ENCODE results near the gene THAP4. TPM values are rescaled to one million over a fixed set of nuclear protein-coding genes. Genes with fewer than 3 reads are reported as not detected.

Gene THAP4
- total RNA-seq, 4 donors from 2014 or later, result 46.4 to 56.2 (median 51.2) TPM

DNA sequence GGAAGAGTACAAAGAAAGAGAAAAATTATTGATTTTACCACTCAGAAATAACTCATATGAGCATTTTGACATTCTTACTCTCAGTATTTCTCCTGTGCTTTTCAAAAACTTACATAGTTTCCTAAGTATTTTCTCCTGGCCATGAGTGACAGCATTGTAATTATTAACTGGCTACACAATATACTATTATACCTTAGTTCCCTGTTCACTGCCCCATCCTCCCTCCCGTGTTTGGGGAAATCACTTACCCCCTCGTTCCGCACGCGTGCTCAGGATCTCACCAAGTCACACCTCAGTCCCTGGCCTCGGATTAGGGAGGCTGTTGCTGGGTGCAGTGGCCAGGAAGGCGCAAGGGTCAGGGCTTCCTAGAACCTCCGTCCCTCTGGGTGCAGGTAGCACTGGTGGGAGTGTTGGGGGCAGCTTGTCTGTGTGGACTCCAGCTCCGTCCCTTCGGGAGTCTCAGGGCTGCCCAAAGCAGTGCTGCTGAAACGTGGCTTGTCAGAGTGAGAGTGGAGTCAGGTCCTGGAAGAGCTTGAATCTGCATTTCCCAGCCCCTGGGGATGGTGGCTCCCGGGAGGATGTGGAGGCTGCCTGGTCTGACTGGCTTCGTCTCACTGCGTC, 23.7 kb upstream of the THAP4 start:
- H3K36me3 ChIP-seq, result peaks cover 57% of the 10 kb centered on the region
- WGBS, result 95% methylated on average over 9 of the region's 14 CpGs
- no peaks in the 10 kb centered on the region for H3K27me3 ChIP-seq
- no peak overlapping the region for H3K27ac ChIP-seq
- peaks cover 3% of the 10 kb centered on the region for H3K4me1 ChIP-seq
- no peaks in the 10 kb centered on the region for H3K9me3 ChIP-seq
- no peak for TF ChIP-seq POLR2A (IDR thresholded peaks at IDR 0.05)
- TF ChIP-seq POLR2AphosphoS5 (IDR thresholded peaks at IDR 0.05), result no peak
- no peak for TF ChIP-seq EP300 (IDR thresholded peaks at IDR 0.05)
- TF ChIP-seq, protein P1, sequence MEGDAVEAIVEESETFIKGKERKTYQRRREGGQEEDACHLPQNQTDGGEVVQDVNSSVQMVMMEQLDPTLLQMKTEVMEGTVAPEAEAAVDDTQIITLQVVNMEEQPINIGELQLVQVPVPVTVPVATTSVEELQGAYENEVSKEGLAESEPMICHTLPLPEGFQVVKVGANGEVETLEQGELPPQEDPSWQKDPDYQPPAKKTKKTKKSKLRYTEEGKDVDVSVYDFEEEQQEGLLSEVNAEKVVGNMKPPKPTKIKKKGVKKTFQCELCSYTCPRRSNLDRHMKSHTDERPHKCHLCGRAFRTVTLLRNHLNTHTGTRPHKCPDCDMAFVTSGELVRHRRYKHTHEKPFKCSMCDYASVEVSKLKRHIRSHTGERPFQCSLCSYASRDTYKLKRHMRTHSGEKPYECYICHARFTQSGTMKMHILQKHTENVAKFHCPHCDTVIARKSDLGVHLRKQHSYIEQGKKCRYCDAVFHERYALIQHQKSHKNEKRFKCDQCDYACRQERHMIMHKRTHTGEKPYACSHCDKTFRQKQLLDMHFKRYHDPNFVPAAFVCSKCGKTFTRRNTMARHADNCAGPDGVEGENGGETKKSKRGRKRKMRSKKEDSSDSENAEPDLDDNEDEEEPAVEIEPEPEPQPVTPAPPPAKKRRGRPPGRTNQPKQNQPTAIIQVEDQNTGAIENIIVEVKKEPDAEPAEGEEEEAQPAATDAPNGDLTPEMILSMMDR (IDR thresholded peaks at IDR 0.05), result no peak
- no peak for DNase-seq (ENCODE audit: low spot score in 2 of 2)
- H3K4me3 ChIP-seq, result no peak overlapping the region

DNA sequence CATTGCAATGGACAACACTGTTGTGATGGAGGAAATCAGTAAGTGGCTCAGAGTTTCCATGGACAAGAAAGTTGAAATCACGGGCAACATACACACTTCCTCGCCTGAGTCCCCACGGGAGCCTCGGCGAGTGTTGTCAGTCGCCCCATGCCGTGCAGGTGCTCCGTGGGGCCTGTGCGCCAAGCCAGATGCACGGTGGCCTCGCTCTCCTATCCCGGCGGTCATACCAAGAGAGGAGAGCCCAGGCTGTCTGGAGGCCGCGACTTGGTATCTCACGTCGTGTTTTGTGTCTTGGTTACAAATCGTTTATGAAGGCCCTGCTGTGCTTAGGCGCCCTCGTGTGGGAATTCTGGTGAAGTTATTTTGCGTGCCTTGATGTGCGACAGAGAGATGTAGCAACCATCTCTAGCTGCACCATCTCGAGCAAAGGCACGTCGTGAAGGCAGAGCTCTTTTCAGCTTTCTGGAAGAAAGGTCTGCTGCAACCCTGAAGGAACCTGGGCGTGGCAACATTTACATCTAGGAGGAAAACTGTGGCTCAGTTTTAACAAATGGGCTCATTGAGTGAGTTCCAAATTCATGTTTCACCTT, 22.3 kb upstream of the THAP4 start:
- WGBS, result 36% methylated on average over 17 of the region's 26 CpGs
- no peak for TF ChIP-seq EP300 (IDR thresholded peaks at IDR 0.05)
- TF ChIP-seq, protein P1 (IDR thresholded peaks at IDR 0.05), result peak; percentile 10 to 57
- Histone ChIP-seq H3K27me3 (no peaks in the 10 kb centered on the region), H3K9me3 (no peaks in the 10 kb centered on the region), H3K4me3 (no peak overlapping the region), H3K36me3 (peaks cover 71% of the 10 kb centered on the region), H3K4me1 (no peaks in the 10 kb centered on the region), H3K27ac (no peak overlapping the region)
- no peak for DNase-seq (ENCODE audit: low spot score in 2 of 2)

DNA sequence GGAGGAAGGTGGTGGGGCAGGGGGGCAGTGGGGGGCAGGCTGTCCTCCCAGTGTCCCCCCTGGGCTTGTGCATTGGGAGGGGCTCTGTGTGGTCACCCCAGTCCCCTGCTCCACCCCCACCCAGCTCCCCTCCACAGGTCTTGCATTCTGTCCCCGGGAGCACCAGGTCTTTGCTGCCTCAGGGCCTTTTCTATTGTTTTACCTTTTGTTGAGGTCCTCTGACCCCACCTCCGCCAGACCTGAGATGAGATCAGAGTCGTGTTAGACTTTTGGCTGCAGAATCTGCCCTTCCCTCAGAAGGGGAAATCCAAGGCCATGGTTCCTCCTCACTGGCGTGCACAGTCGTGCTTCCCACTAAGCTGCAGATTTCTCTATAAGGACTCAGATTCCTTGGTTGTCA, 21.3 kb upstream of the THAP4 start:
- H3K36me3 ChIP-seq, result peaks cover 78% of the 10 kb centered on the region
- no peak overlapping the region for H3K4me3 ChIP-seq
- no peak for DNase-seq (ENCODE audit: low spot score in 2 of 2)
- H3K9me3 ChIP-seq, result no peaks in the 10 kb centered on the region
- H3K4me1 ChIP-seq, result no peaks in the 10 kb centered on the region
- H3K27ac ChIP-seq, result no peak overlapping the region
- WGBS, result 43% methylated on average over 5 of the region's 5 CpGs
- TF ChIP-seq EP300 (IDR thresholded peaks at IDR 0.05), result no peak
- TF ChIP-seq POLR2A (IDR thresholded peaks at IDR 0.05), result no peak
- no peak for TF ChIP-seq POLR2AphosphoS5 (IDR thresholded peaks at IDR 0.05)
- TF ChIP-seq, protein P1 (IDR thresholded peaks at IDR 0.05), result no peak
- H3K27me3 ChIP-seq, result no peaks in the 10 kb centered on the region

DNA sequence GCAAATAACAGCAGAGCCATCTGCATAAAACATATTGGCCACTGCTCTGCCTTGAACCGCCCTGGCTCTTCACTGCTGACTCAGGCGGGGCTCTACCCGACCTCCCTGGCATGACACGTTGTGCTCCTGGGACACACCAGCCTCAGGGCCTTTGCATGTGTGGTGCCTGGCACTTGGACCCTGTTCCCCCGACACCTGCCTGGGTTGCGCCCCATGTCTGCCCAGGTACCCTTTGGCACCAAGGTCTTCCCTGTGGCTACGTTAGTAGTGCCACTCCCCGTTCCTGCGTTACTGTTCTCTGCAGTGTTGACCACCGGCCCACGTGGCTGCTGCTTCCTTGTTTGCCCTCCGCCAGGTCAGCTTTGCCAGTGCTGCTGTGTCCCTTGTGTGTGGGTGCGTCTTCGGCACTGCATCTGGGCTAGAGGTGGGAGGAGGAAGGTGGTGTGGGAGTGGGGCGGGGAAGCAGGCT, 20.9 kb upstream of the THAP4 start:
- Histone ChIP-seq H3K4me1 (no peaks in the 10 kb centered on the region), H3K9me3 (no peaks in the 10 kb centered on the region), H3K27ac (no peak overlapping the region), H3K36me3 (peaks cover 83% of the 10 kb centered on the region), H3K4me3 (no peak overlapping the region), H3K27me3 (no peaks in the 10 kb centered on the region)
- 81% methylated on average over 14 of the region's 15 CpGs for WGBS
- TF ChIP-seq POLR2A (IDR thresholded peaks at IDR 0.05) (no peak), EP300 (IDR thresholded peaks at IDR 0.05) (no peak), POLR2AphosphoS5 (IDR thresholded peaks at IDR 0.05) (no peak)
- TF ChIP-seq, protein P1 (IDR thresholded peaks at IDR 0.05), result no peak
- no peak for DNase-seq (ENCODE audit: low spot score in 2 of 2)

DNA sequence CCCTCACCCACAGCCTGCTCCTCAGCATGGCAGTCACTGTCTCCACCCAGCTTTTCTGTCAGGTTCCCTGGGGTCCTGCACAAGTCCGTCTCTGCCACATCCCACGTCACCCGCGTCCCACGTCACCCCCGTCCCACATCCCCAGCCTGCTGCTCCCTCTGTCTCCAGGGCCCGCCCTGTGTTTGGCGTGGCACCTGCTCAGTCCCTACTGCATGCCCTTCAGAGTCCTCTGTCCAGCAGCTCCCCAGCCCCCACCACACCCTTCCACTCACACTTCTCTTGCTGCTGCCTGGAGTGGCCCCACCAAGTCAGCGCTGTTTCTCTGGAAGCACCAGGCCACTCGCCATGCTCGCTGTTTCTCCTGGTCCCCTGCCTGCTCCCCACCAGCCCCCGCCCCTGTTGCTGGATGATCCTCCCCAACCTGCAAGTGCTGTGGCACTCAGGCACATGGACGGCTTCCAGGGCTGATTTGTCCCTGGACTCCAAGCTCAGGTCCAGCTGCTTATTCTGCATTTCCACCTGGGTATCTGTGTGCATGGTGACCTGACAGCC, 19.3 kb upstream of the THAP4 start:
- no peaks in the 10 kb centered on the region for H3K27me3 ChIP-seq

More for the DNA sequence above, 19.3 kb upstream of the THAP4 start:
- no peak for DNase-seq (ENCODE audit: low spot score in 2 of 2)
- Histone ChIP-seq H3K9me3 (no peaks in the 10 kb centered on the region), H3K36me3 (peaks cover 94% of the 10 kb centered on the region), H3K4me3 (no peak overlapping the region), H3K4me1 (no peaks in the 10 kb centered on the region), H3K27ac (no peak overlapping the region)
- TF ChIP-seq POLR2A (IDR thresholded peaks at IDR 0.05) (no peak), POLR2AphosphoS5 (IDR thresholded peaks at IDR 0.05) (no peak), EP300 (IDR thresholded peaks at IDR 0.05) (no peak)
- TF ChIP-seq, protein P1 (IDR thresholded peaks at IDR 0.05), result no peak
- 95% methylated on average over 13 of the region's 13 CpGs for WGBS
